Muscle layer of duodenum (tissue), 2 donors: ENCODE data around the gene ARAP3.

ENCODE experiments used
- H3K27ac ChIP-seq: one replicate; pipeline ENCODE4 v1.7.0; 2013; ENCODE audit warnings: mild to moderate bottlenecking, low read length
- H3K27me3 ChIP-seq: one replicate; pipeline ENCODE4 v1.7.0; 2013; ENCODE audit warnings: low read depth, mild to moderate bottlenecking, control low read depth, low read length
- H3K36me3 ChIP-seq, 2 donors: one replicate each; pipeline ENCODE4 v1.7.0; 2013; ENCODE audit warnings: low read length in 2 of 2, control low read depth in 1 of 2, mild to moderate bottlenecking in 1 of 2; ENCODE audit not compliant: insufficient read depth in 2 of 2, control insufficient read depth in 1 of 2
- H3K4me1 ChIP-seq, 2 donors: one replicate each; pipeline ENCODE4 v1.7.0; 2013; ENCODE audit warnings: low read length in 2 of 2, mild to moderate bottlenecking in 2 of 2, control low read depth in 1 of 2, moderate library complexity in 1 of 2; ENCODE audit not compliant: insufficient read depth in 2 of 2, control insufficient read depth in 1 of 2
- H3K4me3 ChIP-seq, 2 donors: one replicate each; pipeline ENCODE4 v1.7.0; 2013; ENCODE audit warnings: low read length in 2 of 2, low read depth in 1 of 2, mild to moderate bottlenecking in 1 of 2
- H3K9me3 ChIP-seq, 2 donors: one replicate each; pipeline ENCODE4 v1.7.0; 2013; ENCODE audit warnings: low read length in 2 of 2, control low read depth in 1 of 2, mild to moderate bottlenecking in 1 of 2; ENCODE audit not compliant: control insufficient read depth in 1 of 2
- donor health status: healthy.

The ARAP3 gene

GRCh38 chr5:141696431-141696830 is 14.4 kb upstream of the ARAP3 start:
- H3K4me1 ChIP-seq = peaks cover 0 to 15% of the 10 kb centered on the region in 2 donors
- H3K27ac ChIP-seq = no peak overlapping the region
- H3K9me3 ChIP-seq = no peaks in the 10 kb centered on the region
- H3K36me3 ChIP-seq = no peaks in the 10 kb centered on the region
- no peak overlapping the region for H3K4me3 ChIP-seq
- peaks cover 16% of the 10 kb centered on the region for H3K27me3 ChIP-seq

DNA sequence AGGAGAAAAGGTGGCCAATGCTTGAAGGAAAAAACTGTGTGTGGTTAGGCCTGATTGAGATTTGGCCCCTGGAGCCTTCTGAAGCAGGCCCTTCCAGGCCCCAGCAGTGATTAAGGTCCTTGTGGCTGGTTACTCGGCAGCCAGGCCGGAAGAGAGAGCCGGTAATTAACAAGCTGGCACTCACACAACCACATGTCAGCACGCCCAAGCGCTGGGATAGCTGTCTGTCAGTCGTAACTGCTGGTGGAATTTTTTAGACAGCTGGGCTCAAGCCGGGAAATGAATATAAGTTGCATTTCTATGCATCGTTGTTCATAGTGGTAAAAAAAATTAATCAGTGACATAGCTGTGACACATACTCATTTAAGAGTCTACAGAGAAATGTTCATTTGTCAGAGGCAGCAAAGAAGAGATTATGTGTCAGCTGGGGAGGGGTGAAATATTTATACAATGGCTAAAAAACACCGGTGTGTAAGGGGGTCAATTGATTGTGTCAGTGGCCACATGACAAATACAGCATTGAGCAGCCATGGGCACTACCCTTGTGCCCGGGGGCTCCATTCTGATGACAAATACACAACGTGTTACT is 13.7 kb upstream of the ARAP3 start:
- H3K36me3 ChIP-seq = no peaks in the 10 kb centered on the region

GRCh38 chr5:141694479-141694878 is 12.4 kb upstream of the ARAP3 start:
- no peak overlapping the region for H3K4me3 ChIP-seq
- H3K9me3 ChIP-seq = no peaks in the 10 kb centered on the region
- peaks cover 3% of the 10 kb centered on the region for H3K27me3 ChIP-seq
- peaks cover 0 to 11% of the 10 kb centered on the region in 2 donors for H3K4me1 ChIP-seq
- H3K36me3 ChIP-seq = no peaks in the 10 kb centered on the region
- H3K27ac ChIP-seq = no peak overlapping the region

More for the DNA sequence above, 13.7 kb upstream of the ARAP3 start:
- Histone ChIP-seq H3K27ac (peak overlapping the region; percentile 19), H3K27me3 (peaks cover 9% of the 10 kb centered on the region), H3K4me1 (peaks cover 0 to 11% of the 10 kb centered on the region in 2 donors), H3K9me3 (no peaks in the 10 kb centered on the region), H3K4me3 (no peak overlapping the region)

DNA sequence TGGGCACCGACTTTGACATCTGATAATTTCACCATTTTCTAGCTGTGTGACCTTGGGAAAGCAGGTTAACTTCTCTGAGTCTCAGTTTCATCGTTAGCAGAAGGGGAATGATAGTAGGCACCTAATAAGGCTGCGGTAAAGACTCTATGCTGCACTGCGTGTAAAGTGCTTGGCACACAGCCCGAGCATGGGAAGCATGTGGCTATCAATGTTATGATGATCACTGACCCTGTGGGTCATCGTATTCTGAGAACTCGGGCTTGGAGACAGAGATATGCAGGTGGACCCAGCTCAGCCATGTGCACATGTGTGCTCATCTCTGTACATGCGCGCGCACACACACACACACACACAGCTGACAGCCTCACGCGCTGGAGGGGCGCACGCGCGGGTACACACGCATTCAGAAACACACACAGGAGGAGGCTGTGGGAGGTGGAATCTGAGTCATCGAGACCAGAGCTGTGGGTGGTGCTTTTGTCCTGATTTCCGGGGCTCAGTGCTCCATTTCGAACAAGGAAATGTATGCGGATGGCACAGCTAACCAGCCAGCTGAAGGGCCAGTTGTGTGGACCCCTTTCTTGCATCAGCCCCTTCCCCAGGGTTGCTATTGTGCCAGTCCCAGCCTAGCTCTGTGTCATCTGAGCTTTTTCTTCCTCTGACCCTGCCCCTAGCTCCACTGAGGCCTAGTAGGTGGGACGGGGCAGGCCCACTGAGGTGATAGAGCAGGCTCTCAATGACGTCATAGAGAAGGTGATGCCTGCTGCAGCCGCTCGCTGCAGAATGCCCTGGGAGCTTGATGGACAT is 11.1 kb upstream of the ARAP3 start:
- H3K9me3 ChIP-seq = no peaks in the 10 kb centered on the region
- no peak overlapping the region for H3K4me3 ChIP-seq
- no peak overlapping the region for H3K27ac ChIP-seq
- H3K27me3 ChIP-seq = no peaks in the 10 kb centered on the region
- H3K36me3 ChIP-seq = no peaks in the 10 kb centered on the region
- H3K4me1 ChIP-seq = peaks cover 0 to 11% of the 10 kb centered on the region in 2 donors

- Histone ChIP-seq H3K36me3 (no peaks in the 10 kb centered on the region), H3K9me3 (no peaks in the 10 kb centered on the region), H3K4me1 (peaks cover 0 to 11% of the 10 kb centered on the region in 2 donors), H3K27me3 (no peaks in the 10 kb centered on the region), H3K4me3 (peak overlapping the region; percentile 52 to 63), H3K27ac (no peak overlapping the region)
These were observed 10.5 kb upstream of the ARAP3 start for GRCh38 chr5:141692533-141692888.

DNA sequence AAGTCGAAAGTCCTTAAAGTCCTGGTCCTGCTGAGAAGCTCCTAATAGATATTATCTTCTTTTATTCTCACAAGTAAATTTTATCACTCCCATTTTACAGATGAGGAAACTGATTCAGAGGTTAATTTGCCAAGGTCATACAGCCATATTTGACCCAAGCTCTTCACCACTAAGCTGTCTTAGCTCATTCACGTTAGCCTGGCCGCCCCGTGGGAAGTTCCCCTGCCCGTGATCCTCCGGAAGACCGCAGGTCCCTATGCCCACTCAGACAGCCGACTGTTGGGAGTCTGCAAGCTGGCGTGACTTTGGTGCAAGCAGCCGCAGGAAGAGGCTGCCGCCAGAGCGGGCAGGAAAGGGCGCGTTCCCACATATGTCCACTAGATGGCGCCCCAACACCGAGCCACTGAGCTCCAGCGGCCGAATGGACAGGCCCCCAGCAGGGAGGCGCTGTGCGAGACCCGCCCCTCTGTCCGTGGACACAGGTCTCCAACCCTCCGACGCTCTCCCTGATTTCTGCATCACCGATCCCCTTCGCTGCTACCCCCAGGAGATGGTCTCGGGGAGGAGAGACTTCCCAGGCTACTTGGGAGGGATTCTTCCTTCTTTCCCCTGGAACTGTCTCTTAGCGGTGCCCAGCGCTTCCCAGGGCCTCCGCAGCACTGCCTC is 10.0 kb upstream of the ARAP3 start:
- Histone ChIP-seq H3K4me3 (peak overlapping the region; percentile 52 to 63), H3K27ac (no peak overlapping the region), H3K27me3 (no peaks in the 10 kb centered on the region), H3K4me1 (peaks cover 0 to 11% of the 10 kb centered on the region in 2 donors), H3K36me3 (no peaks in the 10 kb centered on the region), H3K9me3 (no peaks in the 10 kb centered on the region)

DNA sequence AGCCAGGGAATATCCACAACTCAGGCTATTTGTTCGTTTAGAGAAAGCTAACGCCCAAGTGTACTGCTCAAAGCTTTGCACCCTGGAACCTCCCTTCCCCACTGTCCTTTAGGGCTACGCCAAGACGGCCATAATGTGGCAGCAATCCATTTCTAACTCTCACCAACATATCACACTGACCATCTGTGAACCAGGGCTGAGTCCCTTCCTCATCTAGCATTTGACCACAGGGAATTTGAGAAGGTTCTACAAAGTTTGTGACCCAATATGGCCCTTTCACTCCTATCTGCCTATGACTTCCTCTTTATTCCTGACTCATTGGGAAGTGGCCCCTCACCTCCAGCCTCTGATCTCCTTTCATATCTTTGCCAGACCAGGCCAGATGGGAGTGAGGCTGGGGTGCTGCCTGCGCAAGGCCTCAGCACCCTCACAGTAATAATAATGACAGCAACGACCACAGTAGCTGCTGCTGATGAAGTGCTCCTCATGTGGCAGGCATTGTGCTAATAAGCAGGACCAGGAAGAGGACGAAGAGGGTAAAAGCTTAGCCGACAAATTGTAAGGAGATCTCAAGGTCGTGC is 9.3 kb upstream of the ARAP3 start:
- no peaks in the 10 kb centered on the region for H3K9me3 ChIP-seq
- H3K27me3 ChIP-seq = no peaks in the 10 kb centered on the region

DNA sequence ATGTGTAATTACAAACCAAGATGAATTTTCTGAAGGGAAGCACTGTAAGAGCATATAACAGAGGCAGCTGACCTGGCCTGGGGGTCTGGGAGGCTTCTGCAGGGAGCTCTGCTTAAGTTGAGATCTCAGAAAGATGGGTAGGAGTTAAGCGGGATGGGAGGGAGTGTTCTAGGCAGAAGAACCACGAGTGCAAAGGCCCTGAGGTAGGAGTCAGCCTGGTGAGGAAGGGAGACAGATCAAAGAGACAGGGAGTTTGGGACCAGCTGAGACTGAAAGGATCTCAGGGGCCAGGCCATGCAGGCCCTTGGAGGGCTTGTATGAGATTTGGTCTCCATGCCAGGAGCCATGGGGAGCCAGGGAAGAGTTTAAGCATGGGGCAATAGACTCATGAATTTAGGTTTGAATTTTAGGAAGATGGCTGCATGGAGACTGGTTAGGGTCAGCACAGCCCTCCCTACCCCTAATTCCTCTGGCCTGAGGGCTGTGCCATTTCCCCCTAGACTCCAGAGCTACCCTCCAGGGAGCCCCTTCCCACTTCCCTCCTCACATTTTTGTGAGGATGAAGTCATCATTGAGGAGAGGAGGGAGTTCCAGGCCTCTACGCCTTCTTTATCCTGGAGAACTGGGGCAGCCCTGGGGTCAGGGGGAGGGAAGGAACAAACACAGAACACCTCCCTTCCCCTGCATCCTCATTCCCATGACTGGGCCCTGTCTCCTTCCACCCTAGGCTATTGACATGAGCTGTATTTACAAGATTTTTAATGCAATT is 4.8 kb upstream of the ARAP3 start:
- Histone ChIP-seq H3K27ac (no peak overlapping the region), H3K27me3 (no peaks in the 10 kb centered on the region), H3K4me3 (no peak overlapping the region), H3K36me3 (no peaks in the 10 kb centered on the region), H3K4me1 (peaks cover under 1 to 5% of the 10 kb centered on the region in 2 donors), H3K9me3 (no peaks in the 10 kb centered on the region)

More for the DNA sequence above, 9.3 kb upstream of the ARAP3 start:
- Histone ChIP-seq H3K27ac (no peak overlapping the region), H3K4me1 (peaks cover 0 to 11% of the 10 kb centered on the region in 2 donors), H3K4me3 (no peak overlapping the region), H3K36me3 (no peaks in the 10 kb centered on the region)

DNA sequence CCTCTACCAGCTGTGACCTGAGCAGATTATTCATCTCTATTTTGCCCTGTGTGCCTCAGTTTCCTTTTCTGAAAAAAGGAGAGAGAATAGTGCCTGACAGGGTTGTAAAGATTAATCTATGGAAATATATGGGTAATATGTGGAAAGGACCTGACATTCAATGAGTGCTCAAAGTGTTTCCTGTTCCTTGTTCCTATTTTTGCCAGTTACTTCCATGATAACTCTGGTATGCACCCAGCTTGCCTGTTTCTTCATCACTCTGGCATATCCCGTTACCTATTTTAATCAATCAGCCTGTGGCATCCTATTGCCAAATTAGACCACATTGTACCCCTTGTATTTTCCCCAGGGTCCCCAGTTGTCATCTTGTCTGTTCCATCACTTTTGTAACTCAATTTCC is 3.6 kb upstream of the ARAP3 start:
- H3K9me3 ChIP-seq = no peaks in the 10 kb centered on the region
- peaks cover 3 to 12% of the 10 kb centered on the region in 2 donors for H3K4me1 ChIP-seq
- no peak overlapping the region for H3K4me3 ChIP-seq
- H3K27me3 ChIP-seq = no peaks in the 10 kb centered on the region
- H3K27ac ChIP-seq = no peak overlapping the region
- no peaks in the 10 kb centered on the region for H3K36me3 ChIP-seq

DNA sequence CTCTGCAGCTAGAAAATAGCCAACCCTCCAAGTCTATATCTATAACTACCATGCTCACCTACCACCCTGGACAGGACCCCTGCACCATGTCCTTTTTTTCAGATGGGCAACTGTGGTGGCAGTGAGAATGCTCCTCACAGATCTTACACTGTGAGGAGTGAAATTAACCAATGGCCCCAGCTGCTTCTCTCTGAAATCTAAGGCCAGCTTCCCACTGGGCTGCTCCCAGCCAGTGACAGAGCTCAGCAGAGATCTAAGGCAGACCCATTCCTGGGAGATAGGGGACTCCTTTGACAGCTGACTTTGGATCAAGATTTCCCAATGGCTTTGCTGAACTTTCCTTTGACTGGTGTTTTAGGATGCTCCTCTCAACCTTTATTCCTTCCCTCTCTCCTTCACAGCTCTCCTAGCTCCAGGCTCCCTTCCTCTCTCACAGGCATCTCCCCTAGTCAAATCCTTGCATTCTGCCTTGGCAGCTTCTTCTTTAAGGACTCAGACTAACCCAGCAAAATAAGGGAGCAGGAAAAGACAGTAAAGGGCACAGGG is 1.6 kb upstream of the ARAP3 start:
- peaks cover 3 to 12% of the 10 kb centered on the region in 2 donors for H3K4me1 ChIP-seq
- H3K27ac ChIP-seq = no peak overlapping the region
- no peaks in the 10 kb centered on the region for H3K9me3 ChIP-seq
- H3K36me3 ChIP-seq = no peaks in the 10 kb centered on the region
- H3K27me3 ChIP-seq = no peaks in the 10 kb centered on the region
- H3K4me3 ChIP-seq = no peak overlapping the region
